Fibroblast of lung (primary cell): ENCODE measurements around the gene MINAR1. TPM values are rescaled to one million over a fixed set of nuclear protein-coding genes. Genes with fewer than 3 reads are reported as not detected.

Source experiments
- DNase-seq, 2 donors: peaks; one replicate each; pipeline versions ENCODE4 v3.0.0 to v3.0.0-alpha.2; 2010; ENCODE audit warnings: low read depth in 2 of 2
- H2AFZ ChIP-seq: 2 replicates; pipeline ENCODE4 v1.5.1; 2012; ENCODE audit warnings: low read length, control low read depth, inconsistent platforms
- H3K27ac ChIP-seq: 2 replicates; pipeline ENCODE4 v1.5.1; 2011; ENCODE audit warnings: low read length, control low read depth; ENCODE audit not compliant: insufficient read depth
- H3K27me3 ChIP-seq: 2 replicates; pipeline ENCODE4 v1.5.1; 2011; ENCODE audit warnings: mild to moderate bottlenecking, low read length; ENCODE audit not compliant: control insufficient read depth, insufficient read depth
- H3K36me3 ChIP-seq: 2 replicates; pipeline ENCODE4 v1.5.1; 2011; ENCODE audit warnings: low read length; ENCODE audit not compliant: control insufficient read depth, insufficient read depth
- H3K4me1 ChIP-seq: 2 replicates; pipeline ENCODE4 v1.5.1; 2011; ENCODE audit warnings: low read length; ENCODE audit not compliant: control insufficient read depth, insufficient read depth; ENCODE audit errors: extremely low read depth
- H3K4me2 ChIP-seq: 2 replicates; pipeline ENCODE4 v1.5.1; 2011; ENCODE audit warnings: low read length, control low read depth; ENCODE audit not compliant: insufficient read depth; ENCODE audit errors: extremely low read depth
- H3K4me3 ChIP-seq, 4 experiments: fragments of 200-600 bp in 1 of 4; sonication (generic) in 1 of 4; replicated peaks in 1 of 4; 2 replicates each; pipeline ENCODE4 v1.5.1; 2011 to 2016; ENCODE audit warnings: low read length in 4 of 4, low read depth in 3 of 4, mild to moderate bottlenecking in 3 of 4, control low read depth in 2 of 4, inconsistent platforms in 1 of 4, mixed read lengths in 1 of 4; ENCODE audit not compliant: insufficient read depth in 1 of 4; ENCODE audit errors: control extremely low read depth in 1 of 4
- H3K79me2 ChIP-seq: 2 replicates; pipeline ENCODE4 v1.5.1; 2012; ENCODE audit warnings: mild to moderate bottlenecking, low read length, inconsistent platforms; ENCODE audit not compliant: control insufficient read depth, insufficient read depth
- H3K9ac ChIP-seq: 2 replicates; pipeline ENCODE4 v1.5.1; 2011; ENCODE audit warnings: mild to moderate bottlenecking, low read length, control low read depth; ENCODE audit not compliant: insufficient read depth
- H3K9me3 ChIP-seq: 2 replicates; pipeline ENCODE4 v1.5.1; 2012; ENCODE audit warnings: low read depth, low read length; ENCODE audit not compliant: control insufficient read depth, insufficient read depth
- H4K20me1 ChIP-seq: 2 replicates; pipeline ENCODE4 v1.5.1; 2011; ENCODE audit warnings: low read length; ENCODE audit not compliant: control insufficient read depth, insufficient read depth; ENCODE audit errors: extremely low read depth
- CTCF ChIP-seq, 2 donors: IDR thresholded peaks in 1 of 2; conservative IDR thresholded peaks in 1 of 2; 1 replicate in 1 of 2; 2 replicates in 1 of 2; pipeline ENCODE4 v1.5.1; 2011 to 2012; ENCODE audit warnings: low read length in 2 of 2, control low read depth in 1 of 2, inconsistent platforms in 1 of 2, low read depth in 1 of 2, mild to moderate bottlenecking in 1 of 2
- EZH2 ChIP-seq: IDR thresholded peaks from 2 replicates; pipeline ENCODE4 v1.5.1; 2012; ENCODE audit warnings: low read length, control low read depth, mild to moderate bottlenecking; ENCODE audit errors: missing control alignments
- polyA plus RNA-seq, 2 donors: library from polyadenylated mRNA; depleted of rRNA in 1 of 2; stranded (reverse) in 1 of 2; unstranded in 1 of 2; fragments of >200 nt; gene quantifications; 2 replicates each; pipeline ENCODE4 v1.2.1, GENCODE V29; 2011 to 2012; ENCODE audit warnings: missing spikeins in 1 of 2
- total RNA-seq: library from RNA; depleted of rRNA; stranded (reverse); fragments of >200 nt; gene quantifications from 2 replicates; pipeline ENCODE4 v1.2.1, GENCODE V29; 2014

The MINAR1 gene
- total and polyA plus RNA-seq, 2 donors (not counting 1 experiment from before 2014, with no cell fraction given), result 0.33 to 0.58 TPM

DNA sequence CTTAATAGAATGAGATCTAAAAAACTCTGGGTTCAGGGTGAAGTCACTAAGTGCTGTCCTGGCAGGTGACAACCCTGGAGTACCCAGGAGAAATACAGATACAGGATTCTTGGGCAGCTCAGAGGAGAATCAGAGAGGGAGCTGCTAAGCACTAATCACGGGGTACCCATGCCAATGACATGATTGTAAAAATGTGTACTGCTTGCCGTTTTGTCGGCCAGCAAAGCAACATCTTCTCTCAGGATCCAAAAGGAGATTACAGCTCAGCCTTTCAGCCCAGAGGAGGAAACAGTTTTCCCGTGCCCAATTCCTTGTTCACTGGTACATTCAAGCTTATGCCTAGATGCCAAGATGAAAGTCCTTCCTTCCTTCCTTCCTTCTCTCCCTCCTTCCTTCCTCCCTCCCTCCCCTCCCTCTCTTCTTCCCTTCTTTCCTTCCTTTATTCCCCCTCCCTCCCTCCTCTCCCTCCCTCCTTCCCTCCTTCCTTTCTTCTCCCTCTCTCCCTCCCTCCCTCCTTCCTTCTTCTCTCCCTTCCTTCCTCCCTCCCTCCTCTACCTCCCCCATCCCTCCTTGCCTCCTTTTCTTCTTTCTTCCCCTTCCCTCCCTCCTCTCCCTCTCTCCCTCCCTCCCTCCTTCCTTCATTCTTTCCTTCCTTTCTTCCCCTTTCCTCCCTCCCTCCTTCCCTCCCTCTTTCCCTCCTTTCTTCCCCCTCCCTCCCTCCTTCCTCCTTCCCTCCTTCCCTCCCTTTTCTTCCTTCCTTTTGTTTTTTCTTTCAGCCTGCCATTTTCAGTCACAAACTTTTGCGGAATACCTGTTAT, 4.1 kb upstream of the MINAR1 start:
- no peaks in the 10 kb centered on the region for H3K36me3 ChIP-seq
- H3K4me2 ChIP-seq, result no peak overlapping the region
- H3K4me3 ChIP-seq, result no peak overlapping the region
- no peaks in the 10 kb centered on the region for H3K9me3 ChIP-seq
- peaks cover 12% of the 10 kb centered on the region for H3K27me3 ChIP-seq
- H3K27ac ChIP-seq, result no peak overlapping the region
- no peak overlapping the region for H3K9ac ChIP-seq
- no peaks in the 10 kb centered on the region for H4K20me1 ChIP-seq
- TF ChIP-seq CTCF (conservative IDR thresholded peaks at IDR 0.05 in 1 of 2, IDR thresholded peaks at IDR 0.05 in 1 of 2; ENCODE audit: low read depth in 1 of 2, low read length in 2 of 2), result no peak
- no peak for TF ChIP-seq EZH2
- no peaks in the 10 kb centered on the region for H3K4me1 ChIP-seq
- H2AFZ ChIP-seq, result no peak overlapping the region
- no peak for DNase-seq
- H3K79me2 ChIP-seq, result no peaks in the 10 kb centered on the region

GRCh38 chr15:79430901-79431635, 1.1 kb upstream of the MINAR1 start:
- no peaks in the 10 kb centered on the region for H3K36me3 ChIP-seq
- no peak for TF ChIP-seq CTCF (conservative IDR thresholded peaks at IDR 0.05 in 1 of 2, IDR thresholded peaks at IDR 0.05 in 1 of 2; ENCODE audit: low read depth in 1 of 2, low read length in 2 of 2)
- TF ChIP-seq EZH2, result peak; percentile 30
- H3K9ac ChIP-seq, result no peak overlapping the region
- H3K4me3 ChIP-seq, result peak overlapping the region; percentile 22 to 57 (median 41)
- peaks cover 23% of the 10 kb centered on the region for H3K27me3 ChIP-seq
- H2AFZ ChIP-seq, result no peak overlapping the region
- no peaks in the 10 kb centered on the region for H3K9me3 ChIP-seq
- H3K4me2 ChIP-seq, result peak overlapping the region; percentile 74
- no peak overlapping the region for H3K27ac ChIP-seq
- H3K79me2 ChIP-seq, result no peaks in the 10 kb centered on the region
- no peaks in the 10 kb centered on the region for H4K20me1 ChIP-seq
- H3K4me1 ChIP-seq, result no peaks in the 10 kb centered on the region
- peak in 1 of 2 donors; percentile 15 for DNase-seq
